ENCODE data around the gene CAMK2G. TPM values are rescaled to one million over a fixed set of nuclear protein-coding genes. Genes with fewer than 3 reads are reported as not detected.
"Not testable (repeated sequence)": the region's sequence is repeated elsewhere in the genome, so short reads cannot be mapped to it uniquely, and the experiment has no call there.

CAMK2G gene
- total RNA-seq, 1 donor from 2014 or later, result 25.7 TPM

DNA sequence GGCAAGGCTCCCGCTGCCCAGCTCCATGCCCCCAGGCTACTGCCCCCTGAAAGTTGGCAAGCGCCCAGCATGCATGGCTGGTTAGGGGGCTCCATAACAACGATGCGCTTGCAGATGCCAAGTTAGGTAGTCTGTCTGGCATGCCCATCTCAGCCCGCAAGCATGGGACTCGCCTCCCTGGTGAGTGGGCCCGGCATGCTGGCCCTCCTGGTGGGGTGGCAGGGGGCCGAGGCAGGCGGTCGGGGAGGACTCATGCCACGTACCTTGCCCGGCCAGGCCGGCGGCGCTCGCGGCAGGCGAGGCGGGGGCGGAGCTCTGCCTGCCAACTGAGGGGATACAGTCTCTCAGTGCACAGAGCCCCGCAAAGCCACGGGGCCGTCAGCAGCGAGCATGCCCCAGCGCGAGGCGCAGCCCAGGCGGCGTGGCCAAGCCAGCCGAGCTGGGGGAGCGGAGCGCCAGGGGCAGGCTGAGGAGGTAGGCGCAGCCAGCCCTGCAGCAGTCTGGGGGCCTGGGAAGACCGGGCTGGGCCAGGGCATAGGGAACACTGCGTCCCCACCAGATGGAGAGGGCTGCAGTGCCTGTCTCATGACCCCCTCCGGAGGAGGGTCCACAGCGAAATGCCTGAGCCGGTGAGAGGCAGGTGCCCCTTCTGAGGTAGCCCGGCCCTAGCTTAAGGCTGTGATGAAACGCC is 34.9 kb downstream of the CAMK2G start:
- DNase-seq (ENCODE audit: low read depth, low spot score), result no peak
- Mint-ChIP-seq H3K9me3 (no peaks in the 10 kb centered on the region), H3K4me3 (no peak overlapping the region), H3K36me3 (ENCODE audit: low read depth) (peaks cover 3% of the 10 kb centered on the region), H3K27me3 (ENCODE audit: low read depth) (no peaks in the 10 kb centered on the region), H3K4me1 (peaks cover 16% of the 10 kb centered on the region), H3K27ac (ENCODE audit: unreplicated experiment) (no peak overlapping the region)
- TF ChIP-seq, protein P1, sequence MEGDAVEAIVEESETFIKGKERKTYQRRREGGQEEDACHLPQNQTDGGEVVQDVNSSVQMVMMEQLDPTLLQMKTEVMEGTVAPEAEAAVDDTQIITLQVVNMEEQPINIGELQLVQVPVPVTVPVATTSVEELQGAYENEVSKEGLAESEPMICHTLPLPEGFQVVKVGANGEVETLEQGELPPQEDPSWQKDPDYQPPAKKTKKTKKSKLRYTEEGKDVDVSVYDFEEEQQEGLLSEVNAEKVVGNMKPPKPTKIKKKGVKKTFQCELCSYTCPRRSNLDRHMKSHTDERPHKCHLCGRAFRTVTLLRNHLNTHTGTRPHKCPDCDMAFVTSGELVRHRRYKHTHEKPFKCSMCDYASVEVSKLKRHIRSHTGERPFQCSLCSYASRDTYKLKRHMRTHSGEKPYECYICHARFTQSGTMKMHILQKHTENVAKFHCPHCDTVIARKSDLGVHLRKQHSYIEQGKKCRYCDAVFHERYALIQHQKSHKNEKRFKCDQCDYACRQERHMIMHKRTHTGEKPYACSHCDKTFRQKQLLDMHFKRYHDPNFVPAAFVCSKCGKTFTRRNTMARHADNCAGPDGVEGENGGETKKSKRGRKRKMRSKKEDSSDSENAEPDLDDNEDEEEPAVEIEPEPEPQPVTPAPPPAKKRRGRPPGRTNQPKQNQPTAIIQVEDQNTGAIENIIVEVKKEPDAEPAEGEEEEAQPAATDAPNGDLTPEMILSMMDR (conservative IDR thresholded peaks at IDR 0.05), result no peak

DNA sequence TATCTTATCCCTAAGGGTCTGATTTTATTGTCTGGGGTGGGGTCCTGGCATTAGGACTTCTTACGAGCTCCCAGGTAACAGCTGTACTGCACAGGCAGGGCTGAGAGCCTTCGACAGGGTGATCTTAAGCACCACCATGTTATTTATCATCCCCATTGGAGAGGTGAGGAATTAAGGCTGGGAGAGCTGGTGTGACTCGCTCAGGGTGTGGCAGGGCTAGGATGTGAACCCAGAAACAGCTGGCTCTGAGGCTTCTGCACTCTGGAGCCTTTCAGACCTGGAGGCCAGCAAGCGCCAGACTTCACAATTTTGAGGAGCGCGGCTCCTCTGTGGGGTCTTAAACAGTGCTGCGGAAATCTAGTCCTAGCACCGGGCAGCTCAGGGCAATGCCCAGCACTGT is 35.5 kb downstream of the CAMK2G start:
- DNase-seq (ENCODE audit: low read depth, low spot score), result no peak
- Mint-ChIP-seq H3K9me3 (no peaks in the 10 kb centered on the region), H3K36me3 (ENCODE audit: low read depth) (peaks cover 3% of the 10 kb centered on the region), H3K27ac (ENCODE audit: unreplicated experiment) (no peak overlapping the region), H3K4me1 (peaks cover 16% of the 10 kb centered on the region), H3K27me3 (ENCODE audit: low read depth) (no peaks in the 10 kb centered on the region), H3K4me3 (no peak overlapping the region)
- TF ChIP-seq, protein P1 (conservative IDR thresholded peaks at IDR 0.05), result no peak

DNA sequence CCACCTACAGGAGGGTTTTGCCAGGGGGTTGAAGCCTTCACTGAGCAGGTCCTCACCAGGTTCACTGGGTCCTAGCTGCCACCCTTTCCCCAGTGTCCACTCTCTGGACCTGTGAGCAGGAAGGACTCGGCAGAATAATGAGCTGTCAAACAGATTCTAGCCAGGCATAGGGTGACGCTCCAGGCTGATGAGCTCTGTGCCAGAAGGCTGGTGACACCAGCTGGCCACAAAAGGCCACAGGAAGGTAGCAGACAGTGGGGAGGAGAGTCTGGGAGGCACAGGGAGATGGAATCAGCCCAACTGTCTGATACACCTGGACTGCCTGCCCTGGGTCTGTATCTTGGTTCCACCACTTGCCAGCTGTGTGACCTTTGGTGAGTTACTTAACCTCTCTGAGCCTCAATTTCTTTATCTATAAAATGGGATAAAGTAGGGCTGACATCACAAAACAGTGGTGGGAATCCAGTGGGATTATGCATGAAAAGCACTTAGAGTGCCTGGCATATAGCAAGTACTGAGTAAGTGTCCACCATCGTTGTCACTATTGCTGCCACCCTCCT is 36.3 kb downstream of the CAMK2G start:
- H3K27ac Mint-ChIP-seq (ENCODE audit: unreplicated experiment), result no peak overlapping the region
- H3K27me3 Mint-ChIP-seq (ENCODE audit: low read depth), result no peaks in the 10 kb centered on the region
- TF ChIP-seq, protein P1 (conservative IDR thresholded peaks at IDR 0.05), result no peak
- H3K9me3 Mint-ChIP-seq, result no peaks in the 10 kb centered on the region
- H3K4me1 Mint-ChIP-seq, result peaks cover 16% of the 10 kb centered on the region
- no peak for DNase-seq (ENCODE audit: low read depth, low spot score)
- peaks cover 3% of the 10 kb centered on the region for H3K36me3 Mint-ChIP-seq (ENCODE audit: low read depth)
- H3K4me3 Mint-ChIP-seq, result no peak overlapping the region

DNA sequence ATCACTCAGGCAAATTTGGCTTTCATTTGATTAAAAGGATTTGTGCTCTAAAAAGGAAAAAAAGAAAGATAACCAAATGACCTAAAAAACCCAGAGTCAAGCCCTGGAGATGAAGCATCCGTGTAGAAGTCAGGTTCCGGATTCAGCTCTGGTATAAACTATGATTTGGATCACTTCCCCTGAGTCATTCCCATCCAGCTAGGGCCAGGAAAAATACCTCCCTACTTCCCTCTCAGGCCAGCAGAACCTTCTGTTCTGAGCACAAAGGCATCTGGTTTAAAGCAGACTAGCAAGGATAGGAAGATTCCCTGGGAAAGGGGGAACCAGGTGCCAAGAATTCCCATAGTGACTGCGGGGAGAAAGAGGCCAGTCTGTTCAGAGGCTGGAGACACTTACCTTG is 37.3 kb downstream of the CAMK2G start:
- no peak overlapping the region for H3K27ac Mint-ChIP-seq (ENCODE audit: unreplicated experiment)
- no peaks in the 10 kb centered on the region for H3K9me3 Mint-ChIP-seq
- DNase-seq (ENCODE audit: low read depth, low spot score), result no peak
- no peaks in the 10 kb centered on the region for H3K27me3 Mint-ChIP-seq (ENCODE audit: low read depth)
- H3K4me1 Mint-ChIP-seq, result peaks cover 16% of the 10 kb centered on the region
- TF ChIP-seq, protein P1 (conservative IDR thresholded peaks at IDR 0.05), result no peak
- H3K36me3 Mint-ChIP-seq (ENCODE audit: low read depth), result no peaks in the 10 kb centered on the region
- no peak overlapping the region for H3K4me3 Mint-ChIP-seq

DNA sequence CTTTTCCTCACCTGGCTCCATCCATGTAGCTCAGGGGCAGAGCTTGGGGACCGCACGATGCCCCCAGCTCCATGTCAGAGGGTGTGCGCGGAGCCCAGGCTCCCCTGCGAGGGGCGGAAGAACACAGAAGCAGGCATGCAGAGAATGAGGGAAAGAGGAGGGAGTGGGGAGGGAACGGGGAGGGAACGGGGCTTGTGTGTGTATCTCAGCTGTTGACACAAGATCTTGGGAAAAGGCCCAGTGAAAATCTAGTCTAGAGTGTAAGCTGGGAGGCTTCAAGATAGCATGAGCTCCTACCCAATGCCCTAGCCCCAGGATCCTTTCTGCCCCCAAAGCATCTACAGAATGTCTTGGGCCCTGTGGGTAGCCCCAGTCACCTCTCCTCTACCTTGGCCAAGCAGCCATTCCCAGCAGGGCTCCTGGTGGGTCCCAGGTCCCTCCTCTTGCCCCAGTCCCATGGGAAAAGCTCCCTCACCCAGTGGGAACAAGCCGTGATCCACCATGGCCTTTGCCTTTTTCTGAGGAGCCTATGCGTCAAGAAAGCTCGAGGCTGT is 37.9 kb downstream of the CAMK2G start:
- no peak for DNase-seq (ENCODE audit: low read depth, low spot score)
- Mint-ChIP-seq H3K36me3 (ENCODE audit: low read depth) (no peaks in the 10 kb centered on the region), H3K4me1 (peaks cover 14% of the 10 kb centered on the region), H3K27me3 (ENCODE audit: low read depth) (no peaks in the 10 kb centered on the region), H3K9me3 (no peaks in the 10 kb centered on the region), H3K4me3 (no peak overlapping the region), H3K27ac (ENCODE audit: unreplicated experiment) (no peak overlapping the region)
- TF ChIP-seq, protein P1 (conservative IDR thresholded peaks at IDR 0.05), result no peak

DNA sequence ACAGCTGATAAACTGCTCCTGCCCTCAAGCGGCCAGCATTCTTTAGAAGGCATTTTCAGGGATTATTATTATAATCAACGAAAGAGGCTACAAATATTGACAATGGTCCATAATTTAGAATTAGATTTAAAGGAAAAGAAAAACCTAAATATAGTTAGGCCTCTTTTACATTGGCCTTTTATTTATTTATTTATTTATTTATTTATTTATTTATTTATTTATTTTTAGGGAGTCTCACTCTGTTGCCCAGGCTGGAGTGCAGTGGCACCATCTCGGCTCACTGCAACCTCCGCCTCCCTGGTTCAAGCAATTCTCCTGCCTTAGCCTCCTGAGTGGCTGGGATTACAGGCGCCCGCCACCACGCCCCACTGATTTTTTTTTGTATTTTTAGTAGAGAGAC is 45.3 kb downstream of the CAMK2G start:
- H3K9me3 Mint-ChIP-seq; H3K27ac Mint-ChIP-seq (ENCODE audit: unreplicated experiment); H3K36me3 Mint-ChIP-seq (ENCODE audit: low read depth); H3K4me3 Mint-ChIP-seq; H3K4me1 Mint-ChIP-seq; H3K27me3 Mint-ChIP-seq (ENCODE audit: low read depth); DNase-seq (ENCODE audit: low read depth, low spot score): not testable (repeated sequence)
